IPS-20b (cell line): ENCODE data around the gene PGAP3.
"Not testable (repeated sequence)": the region's sequence is repeated elsewhere in the genome, so short reads cannot be mapped to it uniquely, and the experiment has no call there.

Source experiments
- H3K27ac ChIP-seq: one replicate; pipeline ENCODE4 v1.5.1; 2013; ENCODE audit warnings: low read length
- H3K27me3 ChIP-seq: 2 replicates; pipeline ENCODE4 v1.6.1; 2013; ENCODE audit warnings: mild to moderate bottlenecking, low read length, inconsistent platforms; ENCODE audit not compliant: insufficient read depth
- H3K36me3 ChIP-seq: 2 replicates; pipeline ENCODE4 v1.6.1; 2013; ENCODE audit warnings: low read depth, mild to moderate bottlenecking, inconsistent platforms, low read length, moderate library complexity; ENCODE audit not compliant: insufficient read depth
- H3K4me1 ChIP-seq: 2 replicates; pipeline ENCODE4 v1.6.1; 2013; ENCODE audit warnings: mild to moderate bottlenecking, control low read depth, inconsistent platforms, low read length, moderate library complexity; ENCODE audit not compliant: insufficient read depth
- H3K4me3 ChIP-seq: 2 replicates; pipeline ENCODE4 v1.5.1; 2013; ENCODE audit warnings: mild to moderate bottlenecking, low read length, inconsistent platforms
- H3K9ac ChIP-seq: 2 replicates; pipeline ENCODE4 v1.6.1; 2013; ENCODE audit warnings: low read depth, mild to moderate bottlenecking, inconsistent platforms, low read length, moderate library complexity
- H3K9me3 ChIP-seq: 2 replicates; pipeline ENCODE4 v1.6.1; 2013; ENCODE audit warnings: mild to moderate bottlenecking, low read depth, low read length, inconsistent platforms; ENCODE audit not compliant: insufficient read depth

Gene PGAP3, protein sequence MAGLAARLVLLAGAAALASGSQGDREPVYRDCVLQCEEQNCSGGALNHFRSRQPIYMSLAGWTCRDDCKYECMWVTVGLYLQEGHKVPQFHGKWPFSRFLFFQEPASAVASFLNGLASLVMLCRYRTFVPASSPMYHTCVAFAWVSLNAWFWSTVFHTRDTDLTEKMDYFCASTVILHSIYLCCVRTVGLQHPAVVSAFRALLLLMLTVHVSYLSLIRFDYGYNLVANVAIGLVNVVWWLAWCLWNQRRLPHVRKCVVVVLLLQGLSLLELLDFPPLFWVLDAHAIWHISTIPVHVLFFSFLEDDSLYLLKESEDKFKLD

GRCh38 chr17:39687546-39688474 lies at the start of gene PGAP3:
PGAP3 (minus strand) TSS chr17:39688057; CDS start chr17:39688014, 43 bp downstream.
- no peaks in the 10 kb centered on the region for H3K9me3 ChIP-seq
- H3K27ac ChIP-seq = peak within 1 kb of the TSS; percentile 95
- H3K9ac ChIP-seq = peak within 1 kb of the TSS; percentile 94
- peaks cover 25% of the 10 kb centered on the region for H3K4me1 ChIP-seq
- no peaks in the 10 kb centered on the region for H3K27me3 ChIP-seq
- peaks cover 7% of the 10 kb centered on the region for H3K36me3 ChIP-seq
- H3K4me3 ChIP-seq = peak within 1 kb of the TSS; percentile 89

DNA sequence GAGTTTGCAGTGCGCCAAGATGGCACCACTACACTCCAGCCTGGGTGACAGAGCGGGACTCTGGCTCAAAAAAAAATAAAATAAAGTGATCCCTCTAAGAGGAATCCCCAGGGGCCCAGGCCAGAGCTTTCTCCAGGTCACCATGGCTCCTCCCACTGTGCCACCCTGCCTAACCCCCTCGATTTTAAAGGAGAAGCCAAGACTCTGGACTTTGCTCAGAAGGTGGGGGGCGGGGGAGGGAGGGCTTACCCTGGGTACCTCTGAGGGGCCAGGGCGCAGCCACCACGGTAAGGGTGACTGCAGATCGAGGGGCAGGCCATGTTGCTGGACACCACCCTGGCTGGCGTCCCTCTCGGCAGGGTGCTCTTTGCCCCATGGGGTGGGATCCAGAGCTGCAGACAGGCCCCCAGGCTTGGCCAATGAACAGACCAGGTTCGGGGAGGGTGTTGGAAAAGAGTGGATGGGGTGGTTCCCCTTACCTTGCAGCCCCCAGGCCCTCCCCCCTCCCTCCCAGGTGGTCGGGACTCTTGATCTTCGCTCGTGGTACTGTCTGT lies 49.4 kb upstream of the PGAP3 start:
- Histone ChIP-seq H3K9me3 (no peaks in the 10 kb centered on the region), H3K9ac (peak overlapping the region; percentile 96; the same call in 1 of the 2 replicates), H3K4me1 (peaks cover 19% of the 10 kb centered on the region), H3K27ac (peak overlapping the region; percentile 76), H3K36me3 (no peaks in the 10 kb centered on the region), H3K27me3 (peaks cover 9% of the 10 kb centered on the region; the same call in 1 of the 2 replicates), H3K4me3 (peak overlapping the region; percentile 85)

- Histone ChIP-seq H3K9ac (no peak overlapping the region), H3K27ac (no peak overlapping the region), H3K4me3 (no peak overlapping the region), H3K9me3 (no peaks in the 10 kb centered on the region), H3K27me3 (peaks cover 9% of the 10 kb centered on the region; the same call in 1 of the 2 replicates), H3K36me3 (no peaks in the 10 kb centered on the region), H3K4me1 (peaks cover 19% of the 10 kb centered on the region)
Measured at GRCh38 chr17:39736319-39737165, 48.7 kb upstream of the PGAP3 start.

- Histone ChIP-seq H3K4me1 (peaks cover 12% of the 10 kb centered on the region), H3K4me3 (no peak overlapping the region), H3K36me3 (no peaks in the 10 kb centered on the region), H3K9me3 (no peaks in the 10 kb centered on the region), H3K27ac (no peak overlapping the region), H3K9ac (no peak overlapping the region), H3K27me3 (peaks cover 9% of the 10 kb centered on the region; the same call in 1 of the 2 replicates)
Measured at GRCh38 chr17:39735882-39736281, 48.0 kb upstream of the PGAP3 start.

DNA sequence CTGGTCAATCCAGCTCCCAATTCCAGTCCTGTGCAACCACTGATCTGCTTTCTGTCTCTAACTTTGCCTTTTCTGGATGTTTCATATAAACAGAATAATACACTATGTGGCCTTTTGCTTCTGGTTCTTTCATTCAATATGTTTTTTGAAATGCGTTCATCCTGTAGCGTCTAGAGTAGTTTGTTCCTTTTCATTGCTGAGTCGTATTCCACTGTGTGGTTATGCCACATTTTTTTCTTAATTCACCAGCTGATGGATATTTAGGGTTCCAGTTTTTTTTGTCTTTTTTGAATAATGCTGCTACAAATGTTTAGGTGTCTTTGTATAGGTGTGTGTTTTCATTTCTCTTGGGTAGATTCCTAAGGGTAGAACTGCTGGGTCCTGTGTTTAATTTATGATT lies 44.7 kb upstream of the PGAP3 start:
- Histone ChIP-seq H3K4me1 (peaks cover 12% of the 10 kb centered on the region; the same call in 1 of the 2 replicates), H3K27me3 (no peaks in the 10 kb centered on the region; the same call in 1 of the 2 replicates), H3K4me3 (no peak overlapping the region), H3K9me3 (no peaks in the 10 kb centered on the region), H3K27ac (no peak overlapping the region), H3K9ac (no peak overlapping the region), H3K36me3 (peaks cover 17% of the 10 kb centered on the region; the same call in 1 of the 2 replicates)

- Histone ChIP-seq H3K27ac (peak within 1 kb of the TSS; percentile 91), H3K36me3 (peaks cover 40% of the 10 kb centered on the region), H3K27me3 (no peaks in the 10 kb centered on the region), H3K4me3 (peak within 1 kb of the TSS; percentile 89), H3K9ac (peak within 1 kb of the TSS; percentile 87), H3K4me1 (0 out of 2 replicates have a peak, but pooled peaks cover 8% of the 10 kb centered on the region), H3K9me3 (no peaks in the 10 kb centered on the region)
Measured at GRCh38 chr17:39730095-39730921, 42.5 kb upstream of the PGAP3 start, which contains the start of gene MIEN1. MIEN1 (minus strand) TSS chr17:39730532; CDS start chr17:39730495, 37 bp downstream.

DNA sequence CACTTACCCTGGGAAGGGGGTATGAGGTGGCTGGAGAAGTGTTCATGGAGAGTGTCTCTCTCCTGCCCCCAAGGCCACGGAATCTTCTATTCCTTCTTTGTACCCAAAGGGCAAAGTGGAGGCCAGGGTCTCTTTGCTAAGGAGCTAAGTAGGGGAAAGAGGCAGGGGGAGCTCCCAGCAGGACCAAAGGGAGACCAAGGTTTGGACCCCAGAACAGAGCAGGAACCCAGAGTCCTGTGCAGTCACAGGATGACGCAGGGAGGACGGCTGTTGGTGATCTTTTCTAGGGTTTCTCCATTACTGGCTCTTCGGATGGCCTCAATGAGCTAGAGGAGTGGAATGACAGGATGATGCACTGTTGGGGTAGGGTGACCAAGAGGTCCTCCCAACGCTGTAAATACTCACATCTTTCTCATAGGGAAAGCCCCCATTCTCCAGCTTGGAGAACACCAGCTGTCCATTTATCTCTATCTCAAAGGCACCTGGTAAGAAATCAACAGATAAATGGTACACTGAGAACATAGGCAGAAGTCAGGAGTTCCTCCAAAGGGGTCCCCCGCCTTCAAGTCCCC lies 41.5 kb upstream of the PGAP3 start:
- H3K4me1 ChIP-seq = 0 out of 2 replicates have a peak, but pooled peaks cover 8% of the 10 kb centered on the region
- peak overlapping the region; percentile 89 for H3K4me3 ChIP-seq
- peak overlapping the region; percentile 87; the same call in 1 of the 2 replicates for H3K9ac ChIP-seq
- peaks cover 49% of the 10 kb centered on the region for H3K36me3 ChIP-seq
- no peak overlapping the region for H3K27ac ChIP-seq
- H3K27me3 ChIP-seq = no peaks in the 10 kb centered on the region
- no peaks in the 10 kb centered on the region for H3K9me3 ChIP-seq

DNA sequence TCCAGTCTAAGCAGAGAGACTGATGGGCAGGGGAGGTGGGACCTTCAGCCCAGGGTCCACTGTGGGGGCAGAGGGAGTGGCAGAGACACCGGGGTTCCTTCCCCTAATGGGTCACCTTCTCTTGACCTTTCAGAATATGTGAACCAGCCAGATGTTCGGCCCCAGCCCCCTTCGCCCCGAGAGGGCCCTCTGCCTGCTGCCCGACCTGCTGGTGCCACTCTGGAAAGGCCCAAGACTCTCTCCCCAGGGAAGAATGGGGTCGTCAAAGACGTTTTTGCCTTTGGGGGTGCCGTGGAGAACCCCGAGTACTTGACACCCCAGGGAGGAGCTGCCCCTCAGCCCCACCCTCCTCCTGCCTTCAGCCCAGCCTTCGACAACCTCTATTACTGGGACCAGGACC lies 39.7 kb upstream of the PGAP3 start:
- H3K27me3 ChIP-seq = no peaks in the 10 kb centered on the region
- no peak overlapping the region for H3K27ac ChIP-seq
- H3K9me3 ChIP-seq = no peaks in the 10 kb centered on the region
- no peak overlapping the region for H3K4me3 ChIP-seq
- peaks cover 67% of the 10 kb centered on the region for H3K36me3 ChIP-seq
- peaks cover 11% of the 10 kb centered on the region; the same call in 1 of the 2 replicates for H3K4me1 ChIP-seq
- H3K9ac ChIP-seq = no peak overlapping the region

DNA sequence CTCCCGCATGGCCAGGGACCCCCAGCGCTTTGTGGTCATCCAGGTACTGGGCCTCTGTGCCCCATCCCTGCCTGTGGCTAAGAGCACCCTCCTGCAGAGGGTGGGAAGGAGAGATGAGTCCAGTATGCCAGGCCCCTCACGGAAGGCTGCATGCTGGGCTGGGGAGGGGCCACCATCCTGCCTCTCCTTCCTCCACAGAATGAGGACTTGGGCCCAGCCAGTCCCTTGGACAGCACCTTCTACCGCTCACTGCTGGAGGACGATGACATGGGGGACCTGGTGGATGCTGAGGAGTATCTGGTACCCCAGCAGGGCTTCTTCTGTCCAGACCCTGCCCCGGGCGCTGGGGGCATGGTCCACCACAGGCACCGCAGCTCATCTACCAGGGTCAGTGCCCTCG lies 38.8 kb upstream of the PGAP3 start:
- Histone ChIP-seq H3K27me3 (no peaks in the 10 kb centered on the region), H3K9ac (no peak overlapping the region), H3K4me3 (no peak overlapping the region), H3K27ac (no peak overlapping the region), H3K4me1 (peaks cover 11% of the 10 kb centered on the region; the same call in 1 of the 2 replicates), H3K36me3 (peaks cover 75% of the 10 kb centered on the region), H3K9me3 (no peaks in the 10 kb centered on the region)

- H3K27me3 ChIP-seq, H3K4me3 ChIP-seq, H3K27ac ChIP-seq, H3K9ac ChIP-seq, H3K9me3 ChIP-seq: not testable (repeated sequence)
- peaks cover 81% of the 10 kb centered on the region for H3K36me3 ChIP-seq
- H3K4me1 ChIP-seq = peaks cover 11% of the 10 kb centered on the region; the same call in 1 of the 2 replicates
Measured at GRCh38 chr17:39725923-39726322, 38.1 kb upstream of the PGAP3 start.
